Islet of Langerhans (tissue), 1 donor: ENCODE data around the gene ARMC8.

Experiments
- FAIRE-seq: peaks from one replicate; lab custom pipeline; 2011; peaks lifted over from hg19 to GRCh38; lab: Jason Lieb, UNC

Gene ARMC8

GRCh38 chr3:138314751-138315150 lies 127.7 kb downstream of the ARMC8 start:
- FAIRE-seq, result no peak

GRCh38 chr3:138317687-138318086 lies 130.6 kb downstream of the ARMC8 start:
- FAIRE-seq, result no peak

- no peak for FAIRE-seq
Observed at GRCh38 chr3:138323971-138324370, 136.9 kb downstream of the ARMC8 start.

- no peak for FAIRE-seq
Observed at GRCh38 chr3:138325990-138326389, 138.9 kb downstream of the ARMC8 start.

- no peak for FAIRE-seq
Observed at GRCh38 chr3:138326866-138327595, 139.9 kb downstream of the ARMC8 start.

GRCh38 chr3:138327831-138328230 lies 140.7 kb downstream of the ARMC8 start:
- no peak for FAIRE-seq

GRCh38 chr3:138328341-138328740 lies 141.2 kb downstream of the ARMC8 start:
- FAIRE-seq, result no peak

- peak; percentile 80 for FAIRE-seq
Observed at GRCh38 chr3:138329127-138329983, 142.3 kb downstream of the ARMC8 start, which contains the start of gene NME9. Gene NME9, minus strand, starts transcription at chr3:138329851. Its CDS starts 516 bp downstream, at chr3:138329335.

- peak; percentile 33 for FAIRE-seq
Observed at GRCh38 chr3:138329984-138330293, 142.8 kb downstream of the ARMC8 start.

GRCh38 chr3:138331143-138331894 lies 144.2 kb downstream of the ARMC8 start:
- FAIRE-seq, result no peak

- no peak for FAIRE-seq
Observed at GRCh38 chr3:138332472-138333073, 145.5 kb downstream of the ARMC8 start.

- FAIRE-seq, result no peak
Observed at GRCh38 chr3:138334608-138335007, 147.5 kb downstream of the ARMC8 start.

- FAIRE-seq, result no peak
Observed at GRCh38 chr3:138336454-138336999, 149.4 kb downstream of the ARMC8 start.

- FAIRE-seq, result no peak
Observed at GRCh38 chr3:138338244-138338643, 151.1 kb downstream of the ARMC8 start.

GRCh38 chr3:138338811-138339210 lies 151.7 kb downstream of the ARMC8 start:
- no peak for FAIRE-seq

- FAIRE-seq, result no peak
Observed at GRCh38 chr3:138340511-138340910, 153.4 kb downstream of the ARMC8 start.

GRCh38 chr3:138344754-138345153 lies 157.7 kb downstream of the ARMC8 start:
- no peak for FAIRE-seq
